ENCODE data around the gene JAGN1.

DNA sequence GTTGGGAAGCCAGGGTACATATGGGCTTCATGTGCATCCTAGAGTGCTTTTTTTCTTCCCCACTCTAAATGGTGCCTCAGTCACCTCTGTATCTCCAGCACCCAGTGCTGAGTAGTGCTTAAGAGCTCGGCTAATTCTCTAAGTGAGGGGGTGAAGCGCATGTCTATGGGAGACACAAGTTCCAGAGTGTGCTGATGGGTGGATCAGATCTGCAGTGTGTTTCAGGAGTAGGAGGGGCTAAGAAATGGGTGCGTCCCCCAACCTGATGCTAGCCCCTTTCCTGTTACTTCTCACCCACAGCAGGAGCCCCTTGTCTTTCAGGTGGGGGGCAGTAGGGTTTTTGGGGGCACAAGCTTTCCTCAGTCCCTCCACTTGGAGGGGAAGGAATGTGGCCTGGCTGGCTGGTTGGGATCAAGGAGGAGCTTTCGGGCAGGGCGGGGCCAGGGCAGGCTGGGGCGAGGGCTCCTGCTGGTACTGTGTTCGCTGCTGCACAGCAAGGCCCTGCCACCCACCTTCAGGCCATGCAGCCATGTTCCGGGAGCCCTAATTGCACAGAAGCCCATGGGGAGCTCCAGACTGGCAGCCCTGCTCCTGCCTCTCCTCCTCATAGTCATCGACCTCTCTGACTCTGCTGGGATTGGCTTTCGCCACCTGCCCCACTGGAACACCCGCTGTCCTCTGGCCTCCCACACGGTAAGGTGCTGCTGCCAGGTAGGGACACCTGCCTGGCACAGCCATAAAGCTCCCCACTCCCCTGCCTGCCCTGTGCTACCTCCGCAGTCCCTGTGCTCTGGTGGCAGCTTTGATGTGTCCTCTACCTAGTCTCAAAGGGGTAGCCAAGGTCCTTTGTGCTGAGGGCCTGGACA, 12.2 kb downstream of the JAGN1 start, which contains the start of gene IL17RE:
- TF ChIP-seq, protein P1, sequence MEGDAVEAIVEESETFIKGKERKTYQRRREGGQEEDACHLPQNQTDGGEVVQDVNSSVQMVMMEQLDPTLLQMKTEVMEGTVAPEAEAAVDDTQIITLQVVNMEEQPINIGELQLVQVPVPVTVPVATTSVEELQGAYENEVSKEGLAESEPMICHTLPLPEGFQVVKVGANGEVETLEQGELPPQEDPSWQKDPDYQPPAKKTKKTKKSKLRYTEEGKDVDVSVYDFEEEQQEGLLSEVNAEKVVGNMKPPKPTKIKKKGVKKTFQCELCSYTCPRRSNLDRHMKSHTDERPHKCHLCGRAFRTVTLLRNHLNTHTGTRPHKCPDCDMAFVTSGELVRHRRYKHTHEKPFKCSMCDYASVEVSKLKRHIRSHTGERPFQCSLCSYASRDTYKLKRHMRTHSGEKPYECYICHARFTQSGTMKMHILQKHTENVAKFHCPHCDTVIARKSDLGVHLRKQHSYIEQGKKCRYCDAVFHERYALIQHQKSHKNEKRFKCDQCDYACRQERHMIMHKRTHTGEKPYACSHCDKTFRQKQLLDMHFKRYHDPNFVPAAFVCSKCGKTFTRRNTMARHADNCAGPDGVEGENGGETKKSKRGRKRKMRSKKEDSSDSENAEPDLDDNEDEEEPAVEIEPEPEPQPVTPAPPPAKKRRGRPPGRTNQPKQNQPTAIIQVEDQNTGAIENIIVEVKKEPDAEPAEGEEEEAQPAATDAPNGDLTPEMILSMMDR (optimal IDR thresholded peaks at IDR 0.05 in 1 of 3, IDR thresholded peaks at IDR 0.05 in 1 of 3, conservative IDR thresholded peaks at IDR 0.05 in 1 of 3; ENCODE audit: extremely low read depth in 1 of 3, insufficient read depth in 2 of 3, low read length in 3 of 3), result no peak
- TF ChIP-seq EZH2 (IDR thresholded peaks at IDR 0.05; ENCODE audit: low read length), result no peak

All from keratinocyte (primary cell).